BE2C (cell line): ENCODE data around the gene CALY.

Experiments
- DNase-seq: peaks from one replicate; pipeline ENCODE4 v3.0.0-alpha.2; 2020
- H3K27me3 ChIP-seq: fragments of 250-450 bp; sonication (Bioruptor Pico); 2 replicates; pipeline ENCODE4 v1.5.1; 2020; ENCODE audit warnings: mild to moderate bottlenecking
- H3K36me3 ChIP-seq: fragments of 250-450 bp; sonication (Bioruptor Pico); 2 replicates; pipeline ENCODE4 v1.5.1; 2020; ENCODE audit warnings: mild to moderate bottlenecking
- H3K4me1 ChIP-seq: fragments of 250-450 bp; sonication (Bioruptor Pico); 2 replicates; pipeline ENCODE4 v1.5.1; 2020
- H3K4me3 ChIP-seq: 2 replicates; pipeline ENCODE4 v1.5.1; 2011; ENCODE audit warnings: low read depth, low read length
- H3K9me3 ChIP-seq: fragments of 250-450 bp; sonication (Bioruptor Pico); 2 replicates; pipeline ENCODE4 v1.5.1; 2020
- TF ChIP-seq, protein P1 (sequence below): IDR thresholded peaks from 2 replicates; pipeline ENCODE4 v1.5.1; 2012; ENCODE audit warnings: mild to moderate bottlenecking, low read depth, low read length

CALY gene

DNA sequence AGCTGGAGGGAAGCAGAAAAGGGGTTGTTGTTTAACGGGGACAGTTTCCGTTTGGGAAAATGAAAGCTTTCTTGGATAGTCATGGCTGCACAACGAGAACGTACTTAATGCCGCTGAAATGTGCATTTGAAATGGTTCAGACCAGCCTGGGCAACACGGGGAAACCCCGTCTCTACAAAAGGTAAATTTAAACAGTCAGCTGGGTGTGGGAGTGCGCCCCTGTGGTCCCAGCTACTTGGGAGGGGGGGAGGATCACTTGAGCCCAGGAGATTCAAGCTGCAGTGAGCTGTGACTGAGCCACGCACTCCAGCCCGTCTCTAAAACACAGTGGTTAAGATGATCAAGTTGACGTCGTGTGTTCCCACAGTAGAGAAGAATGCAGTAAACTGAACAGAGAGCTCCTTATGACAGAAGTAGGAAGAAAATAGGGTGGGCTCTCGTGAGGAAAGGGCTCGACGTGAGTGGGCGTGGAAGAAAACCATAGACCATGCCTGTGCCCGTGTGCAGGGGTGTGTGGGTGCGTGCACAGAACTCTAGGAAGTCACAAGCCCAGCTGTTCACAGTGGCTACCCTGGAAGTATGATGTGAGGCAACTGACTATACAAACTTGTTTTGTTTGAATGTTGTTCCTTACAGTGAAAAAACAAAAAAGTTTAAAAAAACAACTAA, 25.2 kb upstream of the CALY start:
- Histone ChIP-seq H3K4me1 (peaks cover 6% of the 10 kb centered on the region), H3K9me3 (no peaks in the 10 kb centered on the region), H3K27me3 (no peaks in the 10 kb centered on the region), H3K36me3 (peaks cover 10% of the 10 kb centered on the region), H3K4me3 (no peak overlapping the region)
- DNase-seq: no peak
- TF ChIP-seq, protein P1, sequence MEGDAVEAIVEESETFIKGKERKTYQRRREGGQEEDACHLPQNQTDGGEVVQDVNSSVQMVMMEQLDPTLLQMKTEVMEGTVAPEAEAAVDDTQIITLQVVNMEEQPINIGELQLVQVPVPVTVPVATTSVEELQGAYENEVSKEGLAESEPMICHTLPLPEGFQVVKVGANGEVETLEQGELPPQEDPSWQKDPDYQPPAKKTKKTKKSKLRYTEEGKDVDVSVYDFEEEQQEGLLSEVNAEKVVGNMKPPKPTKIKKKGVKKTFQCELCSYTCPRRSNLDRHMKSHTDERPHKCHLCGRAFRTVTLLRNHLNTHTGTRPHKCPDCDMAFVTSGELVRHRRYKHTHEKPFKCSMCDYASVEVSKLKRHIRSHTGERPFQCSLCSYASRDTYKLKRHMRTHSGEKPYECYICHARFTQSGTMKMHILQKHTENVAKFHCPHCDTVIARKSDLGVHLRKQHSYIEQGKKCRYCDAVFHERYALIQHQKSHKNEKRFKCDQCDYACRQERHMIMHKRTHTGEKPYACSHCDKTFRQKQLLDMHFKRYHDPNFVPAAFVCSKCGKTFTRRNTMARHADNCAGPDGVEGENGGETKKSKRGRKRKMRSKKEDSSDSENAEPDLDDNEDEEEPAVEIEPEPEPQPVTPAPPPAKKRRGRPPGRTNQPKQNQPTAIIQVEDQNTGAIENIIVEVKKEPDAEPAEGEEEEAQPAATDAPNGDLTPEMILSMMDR: no peak

- H3K4me3 ChIP-seq: no peak overlapping the region
- peaks cover 9% of the 10 kb centered on the region for H3K36me3 ChIP-seq
- TF ChIP-seq, protein P1: no peak
- H3K4me1 ChIP-seq: peaks cover 6% of the 10 kb centered on the region
- no peak for DNase-seq
- H3K27me3 ChIP-seq: no peaks in the 10 kb centered on the region
- H3K9me3 ChIP-seq: no peaks in the 10 kb centered on the region
Measured at GRCh38 chr10:133361227-133361626, 24.5 kb upstream of the CALY start.

GRCh38 chr10:133359972-133360610, 23.4 kb upstream of the CALY start:
- no peak for DNase-seq
- Histone ChIP-seq H3K36me3 (no peaks in the 10 kb centered on the region), H3K4me1 (peaks cover 6% of the 10 kb centered on the region), H3K4me3 (no peak overlapping the region), H3K27me3 (no peaks in the 10 kb centered on the region), H3K9me3 (no peaks in the 10 kb centered on the region)
- TF ChIP-seq, protein P1: no peak

- peak; percentile 54 for DNase-seq
Measured at GRCh38 chr10:133359554-133359971, 22.9 kb upstream of the CALY start.

GRCh38 chr10:133358925-133359310, 22.2 kb upstream of the CALY start:
- DNase-seq: no peak
- TF ChIP-seq, protein P1: no peak
- Histone ChIP-seq H3K27me3 (no peaks in the 10 kb centered on the region), H3K36me3 (no peaks in the 10 kb centered on the region), H3K9me3 (no peaks in the 10 kb centered on the region), H3K4me1 (peaks cover 6% of the 10 kb centered on the region), H3K4me3 (no peak overlapping the region)

More at GRCh38 chr10:133359554-133359971, 22.9 kb upstream of the CALY start:
- Histone ChIP-seq H3K4me3 (no peak overlapping the region), H3K36me3 (no peaks in the 10 kb centered on the region), H3K4me1 (peaks cover 6% of the 10 kb centered on the region), H3K27me3 (no peaks in the 10 kb centered on the region), H3K9me3 (no peaks in the 10 kb centered on the region)
- TF ChIP-seq, protein P1: no peak

DNA sequence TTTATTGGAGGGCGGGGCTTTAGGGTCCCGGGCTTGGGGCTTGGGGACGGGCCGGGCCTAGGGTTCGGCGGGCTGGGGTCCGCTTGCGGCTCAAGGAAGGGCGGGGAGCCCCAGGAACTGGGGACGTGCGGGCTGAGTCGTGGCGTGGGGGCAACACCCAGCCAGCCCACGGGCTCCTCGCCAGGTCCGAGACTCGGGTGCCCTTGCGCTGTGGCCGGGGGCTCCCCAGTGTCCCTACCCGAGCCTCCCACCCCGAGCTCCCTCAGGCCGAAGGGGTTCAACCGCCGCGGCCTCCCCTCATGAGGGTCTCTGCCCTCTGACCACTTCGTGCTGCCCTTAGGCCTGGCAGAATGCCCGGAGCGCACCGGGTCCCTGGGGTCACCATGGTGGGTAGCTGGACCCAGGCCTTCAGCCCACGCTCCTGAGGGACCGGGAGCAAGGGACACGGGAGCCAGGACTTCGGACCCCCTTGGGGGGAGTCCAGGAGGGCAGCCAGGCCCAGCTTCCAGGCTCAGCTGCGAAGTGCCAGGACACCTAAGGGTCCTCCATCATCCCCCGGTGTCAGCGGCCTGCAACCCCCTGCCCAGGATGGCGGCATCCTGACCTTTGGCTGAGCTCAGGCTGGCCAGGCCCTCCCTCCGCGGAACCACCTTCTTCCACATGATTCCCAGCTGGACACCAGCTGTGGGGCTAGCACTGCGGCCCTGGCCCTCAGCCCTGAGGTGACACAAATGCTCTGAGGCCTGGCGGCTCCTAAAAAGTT, 21.6 kb upstream of the CALY start:
- TF ChIP-seq, protein P1: no peak
- Histone ChIP-seq H3K4me1 (peaks cover 6% of the 10 kb centered on the region), H3K36me3 (no peaks in the 10 kb centered on the region), H3K27me3 (no peaks in the 10 kb centered on the region), H3K9me3 (no peaks in the 10 kb centered on the region), H3K4me3 (no peak overlapping the region)
- DNase-seq: no peak
